ENCODE results near the gene ZC3H12C.

The ZC3H12C gene

GRCh38 chr11:110156503-110156902, 63.3 kb downstream of the ZC3H12C start:
- DNase-seq, result no peak

GRCh38 chr11:110158317-110159200, 65.4 kb downstream of the ZC3H12C start:
- no peak for DNase-seq

GRCh38 chr11:110159476-110159875, 66.3 kb downstream of the ZC3H12C start:
- no peak for DNase-seq

GRCh38 chr11:110160016-110160415, 66.8 kb downstream of the ZC3H12C start:
- DNase-seq, result no peak

- DNase-seq, result no peak
These were observed 67.2 kb downstream of the ZC3H12C start for GRCh38 chr11:110160437-110160836.

GRCh38 chr11:110161061-110161460, 67.9 kb downstream of the ZC3H12C start:
- DNase-seq, result no peak

GRCh38 chr11:110162216-110162615, 69.0 kb downstream of the ZC3H12C start:
- DNase-seq, result no peak

GRCh38 chr11:110165039-110165925, 72.1 kb downstream of the ZC3H12C start:
- DNase-seq, result no peak

GRCh38 chr11:110168033-110168803, 75.0 kb downstream of the ZC3H12C start:
- no peak for DNase-seq

- DNase-seq, result no peak
These were observed 76.5 kb downstream of the ZC3H12C start for GRCh38 chr11:110169738-110170137.

- DNase-seq, result no peak
These were observed 79.4 kb downstream of the ZC3H12C start for GRCh38 chr11:110172468-110173065.

GRCh38 chr11:110173811-110174644, 80.8 kb downstream of the ZC3H12C start:
- DNase-seq, result peak; percentile 78

GRCh38 chr11:110174645-110175310, 81.6 kb downstream of the ZC3H12C start:
- DNase-seq, result no peak

- no peak for DNase-seq
These were observed 83.3 kb downstream of the ZC3H12C start for GRCh38 chr11:110176366-110177085.

GRCh38 chr11:110177086-110177456, 83.9 kb downstream of the ZC3H12C start:
- DNase-seq, result no peak

- no peak for DNase-seq
These were observed 85.9 kb downstream of the ZC3H12C start for GRCh38 chr11:110179064-110179463.

GRCh38 chr11:110182886-110183285, 89.7 kb downstream of the ZC3H12C start:
- DNase-seq, result no peak

GRCh38 chr11:110184456-110184855, 91.3 kb downstream of the ZC3H12C start:
- DNase-seq, result no peak

- no peak for DNase-seq
These were observed 92.0 kb downstream of the ZC3H12C start for GRCh38 chr11:110185121-110185591.

GRCh38 chr11:110185599-110185998, 92.4 kb downstream of the ZC3H12C start:
- DNase-seq, result no peak

Measured in hematopoietic multipotent progenitor cell treated with erythropoietin and hydrocortisone succinate and interleukin-3 and kit ligand, for 6 days (in vitro differentiated cells).